Transverse colon (tissue), 4 donors: ENCODE results near the gene CD300A.
"Not testable (repeated sequence)": the region's sequence is repeated elsewhere in the genome, so short reads cannot be mapped to it uniquely, and the experiment has no call there.

Experiments used
- EP300 ChIP-seq: sonication (generic); formaldehyde crosslinking; IDR thresholded peaks from one replicate; pipeline ENCODE4 v1.6.1; 2017; ENCODE audit warnings: antibody characterized with exemption, low read depth
- POLR2A ChIP-seq: fragments of 450-650 bp; IDR thresholded peaks from one replicate; pipeline ENCODE4 v1.6.1; 2016; ENCODE audit warnings: antibody characterized with exemption, mild to moderate bottlenecking, moderate library complexity
- POLR2AphosphoS5 ChIP-seq, 3 donors: sonication (generic); formaldehyde crosslinking; IDR thresholded peaks; one replicate each; pipeline ENCODE4 v1.6.1; 2016; ENCODE audit warnings: antibody characterized with exemption in 3 of 3
- TF ChIP-seq, protein P1 (sequence below), 5 experiments: fragments of 200-600 bp in 3 of 5; fragments of 450-650 bp in 2 of 5; sonication (generic) in 3 of 5; IDR thresholded peaks; 1 replicate in 2 of 5; 2 replicates in 3 of 5; pipeline ENCODE4 v1.5.1; 2016 to 2017; ENCODE audit warnings: antibody characterized with exemption in 5 of 5, inconsistent platforms in 3 of 5, mild to moderate bottlenecking in 2 of 5, moderate library complexity in 1 of 5

GRCh38 chr17:74518413-74518981 is 52.1 kb downstream of the CD300A start:
- not testable (repeated sequence) for TF ChIP-seq EP300; POLR2AphosphoS5 (IDR thresholded peaks at IDR 0.05); POLR2A
- TF ChIP-seq, protein P1, sequence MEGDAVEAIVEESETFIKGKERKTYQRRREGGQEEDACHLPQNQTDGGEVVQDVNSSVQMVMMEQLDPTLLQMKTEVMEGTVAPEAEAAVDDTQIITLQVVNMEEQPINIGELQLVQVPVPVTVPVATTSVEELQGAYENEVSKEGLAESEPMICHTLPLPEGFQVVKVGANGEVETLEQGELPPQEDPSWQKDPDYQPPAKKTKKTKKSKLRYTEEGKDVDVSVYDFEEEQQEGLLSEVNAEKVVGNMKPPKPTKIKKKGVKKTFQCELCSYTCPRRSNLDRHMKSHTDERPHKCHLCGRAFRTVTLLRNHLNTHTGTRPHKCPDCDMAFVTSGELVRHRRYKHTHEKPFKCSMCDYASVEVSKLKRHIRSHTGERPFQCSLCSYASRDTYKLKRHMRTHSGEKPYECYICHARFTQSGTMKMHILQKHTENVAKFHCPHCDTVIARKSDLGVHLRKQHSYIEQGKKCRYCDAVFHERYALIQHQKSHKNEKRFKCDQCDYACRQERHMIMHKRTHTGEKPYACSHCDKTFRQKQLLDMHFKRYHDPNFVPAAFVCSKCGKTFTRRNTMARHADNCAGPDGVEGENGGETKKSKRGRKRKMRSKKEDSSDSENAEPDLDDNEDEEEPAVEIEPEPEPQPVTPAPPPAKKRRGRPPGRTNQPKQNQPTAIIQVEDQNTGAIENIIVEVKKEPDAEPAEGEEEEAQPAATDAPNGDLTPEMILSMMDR (IDR thresholded peaks at IDR 0.05): not testable (repeated sequence)
